ENCODE results near the gene LZTR1. TPM values are rescaled to one million over a fixed set of nuclear protein-coding genes. Genes with fewer than 3 reads are reported as not detected.

Gene LZTR1
- total and polyA plus RNA-seq, 10 of the 15 experiments (the other 5 are each of a cell fraction or from before 2014, with no cell fraction given), result 0.82 to 50.3 (median 19.3) TPM

- H3K27me3 ChIP-seq (replicated peaks in 1 of 2; ENCODE audit: control insufficient read depth in 2 of 2, insufficient read depth in 2 of 2, low read length in 1 of 2), result no peaks in the 10 kb centered on the region; a peak in 2 of 4 replicates
- CTCF ChIA-PET, result no interaction called here
- no peak for ATAC-seq
- H3K4me2 ChIP-seq (ENCODE audit: control insufficient read depth, insufficient read depth), result no peak overlapping the region
- BruUV-seq (replicated peaks), result no TSS peak
- DNase-seq (ENCODE audit: low read depth, low spot score), result no peak
- H3K9ac ChIP-seq (ENCODE audit: control insufficient read depth, insufficient read depth, low read length), result no peak overlapping the region
- no peaks in the 10 kb centered on the region for H4K20me1 ChIP-seq (ENCODE audit: control insufficient read depth, insufficient read depth)
- RAD21 ChIA-PET (ENCODE audit: unreplicated experiment), result no interaction called here
- no peaks in the 10 kb centered on the region for H3K79me2 ChIP-seq (ENCODE audit: control insufficient read depth, insufficient read depth, low read length)
- SMC1A ChIA-PET (ENCODE audit: uncharacterized antibody, unreplicated experiment), result no interaction called here
- WGBS (ENCODE audit: insufficient coverage, insufficient replicate concordance, low lambda C conversion rate, missing lambda C conversion rate), result 45% methylated on average over 10 of the region's 10 CpGs
- no peaks in the 10 kb centered on the region for H3K36me3 ChIP-seq (ENCODE audit: control insufficient read depth in 2 of 2, insufficient read depth in 2 of 2, low read length in 1 of 2)
- FAIRE-seq, result no peak
- no peak overlapping the region for H2AFZ ChIP-seq (ENCODE audit: control insufficient read depth, low read depth, low read length)
- in situ Hi-C loops (cut with MboI), result no loop called here
- POLR2A ChIA-PET, result no interaction called here
- no peak overlapping the region for H3K4me3 ChIP-seq
- no peak overlapping the region for H3K27ac ChIP-seq (ENCODE audit: control insufficient read depth, insufficient read depth)
- peaks cover 7% of the 10 kb centered on the region for H3K4me1 ChIP-seq (ENCODE audit: control insufficient read depth, insufficient read depth, low read length)
- intact Hi-C loops (cut with micrococcal nuclease; ENCODE audit: unreplicated experiment), result no loop called here
- TF ChIP-seq RBBP5 (conservative IDR thresholded peaks at IDR 0.05) (no peak), KLF5 (IDR thresholded peaks at IDR 0.05; ENCODE audit: partially characterized antibody) (no peak), MEF2A (IDR thresholded peaks at IDR 0.05; ENCODE audit: insufficient read depth, low read depth, low read length) (no peak), SIX5 (IDR thresholded peaks at IDR 0.05; ENCODE audit: low read depth, low read length, severe bottlenecking) (no peak), CBX5 (IDR thresholded peaks at IDR 0.05; ENCODE audit: low read depth) (no peak), HDGF (IDR thresholded peaks at IDR 0.05) (no peak), JUND (IDR thresholded peaks at IDR 0.05; ENCODE audit: low read depth, low read length) (no peak), CBFB (IDR thresholded peaks at IDR 0.05; ENCODE audit: low read depth) (no peak), USF2 (IDR thresholded peaks at IDR 0.05; ENCODE audit: borderline replicate concordance, low read depth, low read length) (no peak), ZNF217 (IDR thresholded peaks at IDR 0.05) (no peak), STAT1 (conservative IDR thresholded peaks at IDR 0.05) (no peak)
- no peaks in the 10 kb centered on the region for H3K9me3 ChIP-seq (replicated peaks; ENCODE audit: control insufficient read depth, insufficient read depth, low read length)
Measured at GRCh38 chr22:21015466-21016006, 33.4 kb downstream of the LZTR1 start.
